22Rv1 (cell line): ENCODE measurements around the gene EDDM13.

Experiments used
- CTCF ChIP-seq: fragments of 450-650 bp; IDR thresholded peaks from 2 replicates; pipeline ENCODE4 v1.5.1; 2017; ENCODE audit warnings: mild to moderate bottlenecking
- ZFX ChIP-seq: fragments of 450-650 bp; IDR thresholded peaks from 2 replicates; pipeline ENCODE4 v1.6.1; 2017; ENCODE audit warnings: antibody characterized with exemption, borderline replicate concordance

- TF ChIP-seq CTCF (no peak), ZFX (no peak)
Observed at GRCh38 chr19:56312787-56313657, 40.5 kb downstream of the EDDM13 start.
